HFFc6 (cell line): ENCODE results near the gene PDZK1. TPM values are rescaled to one million over a fixed set of nuclear protein-coding genes. Genes with fewer than 3 reads are reported as not detected.

Experiments used
- DNase-seq: peaks from one replicate; pipeline ENCODE4 v3.0.0-alpha.2; 2018
- H3K27ac Mint-ChIP-seq: 2 replicates; pipeline ENCODE4 v1.8.0; 2020; ENCODE audit warnings: mild to moderate bottlenecking, mixed read lengths
- H3K27me3 Mint-ChIP-seq: 2 replicates; pipeline ENCODE4 v1.8.0; 2021; ENCODE audit warnings: mild to moderate bottlenecking, moderate library complexity, mixed read lengths; ENCODE audit not compliant: insufficient read depth
- H3K36me3 Mint-ChIP-seq: 2 replicates; pipeline ENCODE4 v1.8.0; 2021; ENCODE audit warnings: low read depth, mixed read lengths
- H3K4me1 Mint-ChIP-seq: 2 replicates; pipeline ENCODE4 v1.8.0; 2020; ENCODE audit warnings: low read depth, mixed read lengths
- H3K4me3 Mint-ChIP-seq: 2 replicates; pipeline ENCODE4 v1.8.0; 2020; ENCODE audit warnings: mild to moderate bottlenecking, moderate library complexity, mixed read lengths
- H3K9me3 Mint-ChIP-seq: 2 replicates; pipeline ENCODE4 v1.8.0; 2020; ENCODE audit warnings: mild to moderate bottlenecking, mixed read lengths
- total RNA-seq, 6 experiments: library from RNA; stranded (reverse); fragmentation: NEBNext Ultra II Directional; extraction: Animal tissue kit (Norgen Biotek cat#: 25700); gene quantifications; 2 replicates in 1 of 6; 3 replicates in 5 of 6; pipeline ENCODE4 v1.2.3, GENCODE V29; 2021
- TF ChIP-seq, protein P1 (sequence below): fragments of 200-600 bp; sonication (generic); IDR thresholded peaks from 2 replicates; pipeline ENCODE4 v1.5.0; 2021; ENCODE audit warnings: antibody characterized with exemption, mild to moderate bottlenecking

The PDZK1 gene
- total RNA-seq, 6 experiments from 2014 or later = 0.50 to 1.5 (median 0.88) TPM

DNA sequence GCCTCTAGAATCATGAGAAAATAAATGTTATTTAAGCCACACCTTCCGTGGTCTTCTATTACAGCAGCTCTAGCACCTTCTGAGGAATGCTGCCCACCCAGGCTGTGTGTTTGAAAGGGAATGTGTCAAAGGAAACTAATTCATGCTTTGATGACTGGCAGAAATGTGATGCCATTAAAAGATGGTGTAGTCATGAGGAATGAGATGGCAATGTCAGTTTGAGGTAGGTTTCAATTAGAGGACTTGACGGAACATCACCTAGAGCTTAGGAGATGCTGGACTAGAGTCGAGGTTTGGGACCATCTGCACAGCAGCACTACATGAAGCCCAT, 10.6 kb downstream of the PDZK1 start:
- TF ChIP-seq, protein P1, sequence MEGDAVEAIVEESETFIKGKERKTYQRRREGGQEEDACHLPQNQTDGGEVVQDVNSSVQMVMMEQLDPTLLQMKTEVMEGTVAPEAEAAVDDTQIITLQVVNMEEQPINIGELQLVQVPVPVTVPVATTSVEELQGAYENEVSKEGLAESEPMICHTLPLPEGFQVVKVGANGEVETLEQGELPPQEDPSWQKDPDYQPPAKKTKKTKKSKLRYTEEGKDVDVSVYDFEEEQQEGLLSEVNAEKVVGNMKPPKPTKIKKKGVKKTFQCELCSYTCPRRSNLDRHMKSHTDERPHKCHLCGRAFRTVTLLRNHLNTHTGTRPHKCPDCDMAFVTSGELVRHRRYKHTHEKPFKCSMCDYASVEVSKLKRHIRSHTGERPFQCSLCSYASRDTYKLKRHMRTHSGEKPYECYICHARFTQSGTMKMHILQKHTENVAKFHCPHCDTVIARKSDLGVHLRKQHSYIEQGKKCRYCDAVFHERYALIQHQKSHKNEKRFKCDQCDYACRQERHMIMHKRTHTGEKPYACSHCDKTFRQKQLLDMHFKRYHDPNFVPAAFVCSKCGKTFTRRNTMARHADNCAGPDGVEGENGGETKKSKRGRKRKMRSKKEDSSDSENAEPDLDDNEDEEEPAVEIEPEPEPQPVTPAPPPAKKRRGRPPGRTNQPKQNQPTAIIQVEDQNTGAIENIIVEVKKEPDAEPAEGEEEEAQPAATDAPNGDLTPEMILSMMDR = no peak
- Mint-ChIP-seq H3K36me3 (no peaks in the 10 kb centered on the region), H3K9me3 (no peaks in the 10 kb centered on the region), H3K27ac (no peak overlapping the region), H3K27me3 (peaks cover 9% of the 10 kb centered on the region), H3K4me3 (no peak overlapping the region), H3K4me1 (peaks cover 11% of the 10 kb centered on the region)
- DNase-seq = no peak

DNA sequence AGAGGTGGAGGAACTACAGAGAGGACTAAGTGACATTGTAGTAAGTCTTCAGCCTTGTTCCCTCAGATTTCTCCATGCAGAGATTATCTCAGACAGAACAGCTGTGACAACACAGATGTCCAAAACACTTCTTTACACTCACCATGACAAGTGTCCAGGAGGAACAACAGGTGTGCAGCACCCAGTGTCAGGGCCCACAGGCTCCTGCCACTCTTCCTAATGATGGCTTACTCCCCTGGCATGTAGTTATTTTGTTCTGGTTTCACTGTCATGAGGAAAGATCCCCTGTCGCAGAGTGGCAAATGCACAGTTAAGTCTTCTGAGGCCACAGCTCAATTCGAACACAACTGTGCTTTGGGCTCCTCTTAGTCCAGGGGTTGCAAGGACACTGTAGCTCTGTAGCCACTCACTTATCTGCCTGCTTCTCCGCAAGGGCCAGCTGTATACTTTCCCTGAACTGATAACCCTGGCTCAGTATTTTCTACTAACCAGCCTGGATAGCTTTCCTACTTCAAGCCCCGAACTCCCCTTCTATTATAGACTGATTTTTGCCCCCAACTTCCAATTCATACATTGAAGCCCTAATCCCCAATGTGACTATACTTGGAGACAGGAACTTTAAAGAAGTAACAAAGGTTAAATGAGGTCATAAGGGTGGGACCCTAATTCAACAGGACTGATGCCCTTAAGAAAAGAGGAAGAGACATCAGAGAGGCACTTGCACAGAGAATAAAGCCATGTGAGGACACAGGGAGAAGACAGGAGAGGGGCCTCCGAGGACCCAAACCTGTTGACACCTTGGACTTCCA, 11.1 kb downstream of the PDZK1 start:
- TF ChIP-seq, protein P1 = no peak
- no peak overlapping the region for H3K27ac Mint-ChIP-seq

DNA sequence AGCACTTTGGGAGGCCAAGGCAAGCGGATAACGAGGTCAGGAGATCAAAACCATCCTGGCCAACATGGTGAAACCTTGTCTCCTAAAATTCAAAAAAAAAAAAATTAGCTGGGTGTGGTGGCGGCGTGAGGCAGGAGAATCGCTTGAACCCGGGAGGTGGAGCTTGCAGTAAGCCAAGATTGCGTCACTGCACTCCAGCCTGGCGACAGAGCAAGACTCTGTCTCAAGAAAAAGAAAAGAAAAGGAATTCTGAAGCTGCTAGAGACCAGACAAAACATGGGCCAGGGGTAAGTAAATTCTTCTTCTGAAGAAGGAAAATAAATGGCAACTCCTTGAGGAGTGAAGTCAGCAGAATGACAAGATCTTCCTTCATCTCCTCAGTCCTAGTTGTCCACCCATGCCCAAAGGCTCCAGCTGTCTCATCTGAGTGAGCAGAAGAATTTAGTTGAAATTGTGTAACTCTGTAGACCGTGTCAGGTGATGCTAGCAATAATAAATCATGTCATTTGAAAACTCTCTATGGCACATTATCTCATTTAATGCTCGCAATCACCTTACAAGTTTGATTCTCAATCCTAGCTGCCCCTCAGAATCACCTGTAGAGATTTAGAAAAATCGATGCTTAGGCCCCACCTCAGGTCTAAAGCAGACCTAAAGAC, 14.3 kb downstream of the PDZK1 start:
- Mint-ChIP-seq H3K27me3 (peaks cover 8% of the 10 kb centered on the region), H3K36me3 (0 out of 2 replicates have a peak, but pooled peaks cover 4% of the 10 kb centered on the region), H3K4me1 (peaks cover 28% of the 10 kb centered on the region), H3K4me3 (no peak overlapping the region), H3K27ac (no peak overlapping the region), H3K9me3 (no peaks in the 10 kb centered on the region)
- TF ChIP-seq, protein P1 = no peak
- no peak for DNase-seq

More for the DNA sequence above, 11.1 kb downstream of the PDZK1 start:
- DNase-seq = no peak
- peaks cover 9% of the 10 kb centered on the region for H3K27me3 Mint-ChIP-seq
- H3K36me3 Mint-ChIP-seq = no peaks in the 10 kb centered on the region
- peaks cover 11% of the 10 kb centered on the region for H3K4me1 Mint-ChIP-seq
- no peaks in the 10 kb centered on the region for H3K9me3 Mint-ChIP-seq
- no peak overlapping the region for H3K4me3 Mint-ChIP-seq

DNA sequence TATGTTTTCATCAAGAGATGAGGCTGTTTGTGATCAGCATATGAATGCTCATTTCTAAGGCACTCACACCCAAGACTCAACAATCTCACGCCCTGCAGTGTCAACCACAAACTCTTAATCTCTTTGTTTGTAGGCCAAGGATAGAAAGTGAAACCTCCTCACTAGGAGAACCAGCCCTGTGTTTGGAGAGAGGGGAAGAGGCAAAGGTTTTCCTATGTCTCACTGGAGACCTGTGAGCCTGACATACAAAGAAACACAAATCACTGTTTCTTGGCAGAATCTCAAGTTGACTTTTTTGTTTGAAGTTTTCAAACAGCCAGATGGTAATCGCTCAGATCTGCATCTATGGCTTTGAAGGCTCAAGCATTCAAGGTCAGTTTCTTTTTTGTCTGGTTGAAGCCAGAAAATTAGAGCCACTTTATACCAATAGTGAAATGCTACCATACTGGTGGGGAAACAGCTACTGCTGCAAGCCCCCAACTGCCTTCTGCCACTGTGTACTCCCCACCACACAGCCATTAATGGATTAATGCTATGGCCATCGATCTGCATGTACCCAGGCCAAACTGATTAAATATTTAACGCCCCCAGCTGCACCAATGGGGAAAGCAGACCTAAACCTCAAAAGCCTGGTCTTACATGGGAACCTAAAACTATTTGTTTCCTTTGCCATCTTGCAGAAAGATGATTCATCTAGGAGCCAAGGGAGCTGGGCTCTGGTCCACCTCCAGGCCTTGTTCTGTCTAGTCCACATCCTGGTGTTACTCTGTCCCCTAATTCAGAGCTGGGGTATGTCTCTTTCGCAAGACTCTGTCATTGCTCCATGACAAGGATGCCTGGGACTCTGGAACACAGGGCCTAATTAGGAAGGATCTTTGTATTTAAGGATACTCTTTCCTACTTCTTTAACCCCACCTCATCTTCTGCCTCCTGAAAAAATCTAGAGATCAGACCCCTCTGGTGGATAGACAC, 16.3 kb downstream of the PDZK1 start:
- peaks cover 6% of the 10 kb centered on the region for H3K27me3 Mint-ChIP-seq
- 0 out of 2 replicates have a peak, but pooled peaks cover 4% of the 10 kb centered on the region for H3K36me3 Mint-ChIP-seq
- peak overlapping the region; percentile 36; the same call in 1 of the 2 replicates for H3K4me3 Mint-ChIP-seq
- TF ChIP-seq, protein P1 = no peak
- no peaks in the 10 kb centered on the region for H3K9me3 Mint-ChIP-seq
- peak overlapping the region; percentile 66 for H3K27ac Mint-ChIP-seq
- H3K4me1 Mint-ChIP-seq = peaks cover 28% of the 10 kb centered on the region
- peak; percentile 63 for DNase-seq

DNA sequence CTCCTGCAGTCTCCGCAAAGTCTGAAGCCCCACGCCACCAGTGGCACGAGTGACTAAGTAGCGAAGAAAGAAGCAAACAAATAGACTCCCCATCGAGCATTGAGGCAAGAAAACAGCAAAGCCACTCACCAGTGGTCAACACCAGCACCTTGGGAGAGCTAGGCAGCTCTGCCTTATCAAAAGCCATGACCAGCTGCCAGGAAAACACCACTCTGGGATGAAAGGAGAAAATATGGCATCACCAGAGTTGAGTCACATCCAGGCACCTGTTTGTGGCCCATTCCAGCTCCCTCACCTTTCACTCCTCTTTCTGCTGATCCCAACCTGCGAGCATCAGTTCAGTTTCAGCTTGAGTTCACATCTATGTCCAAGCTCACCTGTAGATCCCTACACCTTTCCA, 17.2 kb downstream of the PDZK1 start:
- H3K36me3 Mint-ChIP-seq = 0 out of 2 replicates have a peak, but pooled peaks cover 4% of the 10 kb centered on the region
- H3K4me3 Mint-ChIP-seq = no peak overlapping the region
- TF ChIP-seq, protein P1 = no peak
- no peak overlapping the region for H3K27ac Mint-ChIP-seq
- no peak for DNase-seq
- no peaks in the 10 kb centered on the region for H3K9me3 Mint-ChIP-seq
- H3K4me1 Mint-ChIP-seq = peaks cover 28% of the 10 kb centered on the region
- peaks cover under 1% of the 10 kb centered on the region for H3K27me3 Mint-ChIP-seq
